ENCODE measurements around the gene FAF2.
"Not testable (repeated sequence)": the region's sequence is repeated elsewhere in the genome, so short reads cannot be mapped to it uniquely, and the experiment has no call there.

The FAF2 gene

DNA sequence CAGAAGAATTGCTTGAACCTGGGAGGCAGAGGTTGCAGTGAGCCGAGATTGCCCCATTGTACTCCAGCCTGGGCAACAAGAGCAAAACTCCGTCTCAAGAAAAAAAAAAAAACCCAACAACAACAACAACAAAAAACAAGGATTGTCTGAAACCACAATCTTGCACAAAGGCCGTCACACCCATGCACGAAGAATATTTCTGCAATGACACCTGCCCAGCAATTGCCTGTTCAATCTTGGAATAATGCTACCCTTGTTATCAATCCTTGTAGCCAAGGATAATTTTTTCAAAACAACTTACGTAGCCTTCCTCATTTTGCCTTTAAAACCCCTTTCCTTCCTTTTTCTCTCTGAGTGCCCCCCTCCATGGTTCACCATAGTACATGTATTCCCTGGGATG lies 28.1 kb upstream of the FAF2 start:
- no peak for DNase-seq

DNA sequence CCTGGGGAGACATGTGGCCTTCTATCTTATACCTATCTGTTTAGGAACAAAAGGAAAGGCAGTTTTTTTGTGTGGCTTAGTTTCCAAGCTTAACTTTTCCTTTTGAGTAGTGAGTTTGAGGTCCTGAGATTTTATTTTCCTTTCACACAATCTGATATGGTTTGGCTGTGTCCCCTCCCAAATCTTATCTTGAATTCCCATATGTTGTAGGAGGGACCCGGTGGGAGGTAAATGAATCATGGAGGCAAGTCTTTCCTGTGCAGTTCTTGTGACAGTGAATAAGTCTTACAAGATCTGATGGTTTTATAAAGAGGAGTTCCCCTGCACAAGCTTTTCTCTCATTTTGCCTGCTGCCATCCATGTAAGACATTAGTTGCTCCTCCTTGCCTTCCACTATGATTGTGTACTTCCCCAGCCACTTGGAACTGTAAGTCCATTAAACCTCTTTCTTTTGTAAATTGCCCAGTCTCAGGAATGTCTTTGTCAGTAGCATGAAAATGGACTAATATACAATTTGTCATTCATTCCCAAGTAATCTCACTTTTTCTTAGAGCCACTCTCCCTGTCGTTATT lies 27.1 kb upstream of the FAF2 start:
- no peak for DNase-seq

DNA sequence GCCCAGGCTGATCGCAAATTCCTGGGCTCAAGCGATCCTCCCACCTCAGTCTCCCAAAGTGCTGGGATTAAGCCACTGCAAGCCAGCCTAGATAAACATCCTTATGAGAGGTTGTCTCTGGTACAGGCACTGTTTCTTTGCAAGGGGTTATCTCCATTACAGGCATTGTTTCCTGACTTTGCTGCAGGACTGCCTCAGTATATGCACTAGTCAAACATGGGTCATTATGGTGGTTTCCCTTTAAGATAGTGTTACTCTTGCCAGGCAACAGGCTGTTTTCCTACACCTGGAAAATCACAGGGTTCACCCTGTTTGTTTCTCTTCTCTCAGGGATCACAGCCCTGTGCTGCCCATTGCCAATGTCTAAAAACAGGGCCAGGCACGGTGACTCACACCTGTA lies 24.0 kb upstream of the FAF2 start:
- DNase-seq, result no peak

DNA sequence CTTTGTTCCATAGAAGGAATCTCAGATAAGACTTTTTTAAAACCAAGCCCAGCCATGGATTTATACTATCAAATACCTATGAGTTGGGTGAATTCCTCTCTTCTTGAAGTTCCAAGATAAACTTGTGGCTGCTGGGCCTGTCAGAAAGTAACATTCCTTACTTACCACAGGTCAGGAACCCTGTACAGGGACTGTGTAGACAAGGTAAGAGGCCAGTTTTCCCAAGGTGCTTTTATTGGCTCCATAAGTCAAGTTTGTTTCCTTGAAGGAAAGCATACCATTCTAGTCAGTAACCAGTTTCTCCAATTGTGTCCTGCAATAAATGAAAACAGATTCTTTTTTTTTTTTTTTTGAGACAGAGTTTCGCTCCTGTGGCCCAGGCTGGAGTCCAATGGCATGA lies 23.0 kb upstream of the FAF2 start:
- DNase-seq, result no peak

DNA sequence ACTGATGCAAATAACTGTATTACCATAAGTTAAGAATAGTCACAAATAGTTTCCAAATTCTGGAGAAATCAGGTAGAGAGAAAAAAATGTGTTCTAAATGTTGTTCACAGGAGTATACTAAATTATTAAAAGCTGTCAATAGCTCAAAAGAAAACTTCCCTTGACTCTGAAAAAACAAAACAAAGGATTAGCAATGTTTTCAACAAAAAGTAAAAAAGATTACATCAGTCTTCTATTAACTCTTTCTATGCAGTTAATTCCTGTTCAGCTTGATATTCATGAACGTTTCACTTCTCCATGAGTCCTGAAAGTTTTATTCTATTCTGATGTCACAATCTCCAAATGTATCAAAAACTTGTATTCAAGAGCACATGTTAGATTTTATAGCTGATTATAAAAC lies 22.4 kb upstream of the FAF2 start:
- DNase-seq, result no peak

DNA sequence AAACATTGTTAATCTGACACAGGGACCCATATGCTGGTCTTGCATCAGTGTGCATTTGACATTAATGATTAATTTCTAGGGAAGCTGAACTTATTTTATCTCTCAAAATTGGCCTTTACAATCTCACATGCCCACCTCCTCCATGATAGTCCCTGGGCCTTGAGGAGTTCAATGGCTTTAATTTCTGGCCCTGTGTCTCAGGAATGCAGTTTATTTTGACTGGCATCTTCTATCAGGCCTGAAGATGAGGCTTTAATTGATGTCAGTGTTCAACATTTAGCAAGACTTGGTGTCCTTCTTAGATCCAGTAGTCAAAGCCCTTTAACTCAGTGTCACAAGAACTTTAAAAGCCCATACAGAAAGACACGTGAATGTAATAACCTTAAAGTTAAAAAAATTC lies 21.3 kb upstream of the FAF2 start:
- no peak for DNase-seq

DNA sequence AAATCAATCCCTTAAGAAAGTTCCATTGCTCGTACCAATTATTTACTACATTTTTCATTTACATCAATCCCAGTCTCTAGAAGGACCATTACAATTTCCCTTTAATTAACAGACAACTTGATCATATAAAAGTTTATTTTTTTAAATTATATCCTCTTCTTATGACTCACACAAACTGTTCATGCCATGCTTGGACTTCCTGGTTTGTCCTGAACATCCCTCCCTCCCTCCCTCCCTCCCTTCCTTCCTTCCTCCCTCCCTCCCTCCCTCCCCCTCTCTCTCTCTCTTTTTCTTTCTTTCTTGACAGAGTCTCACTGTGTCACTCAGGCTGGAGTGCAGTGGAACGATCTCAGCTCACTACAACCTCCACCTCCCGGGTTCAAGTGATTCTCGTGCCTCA lies 20.2 kb upstream of the FAF2 start:
- DNase-seq, result peak; percentile 42

DNA sequence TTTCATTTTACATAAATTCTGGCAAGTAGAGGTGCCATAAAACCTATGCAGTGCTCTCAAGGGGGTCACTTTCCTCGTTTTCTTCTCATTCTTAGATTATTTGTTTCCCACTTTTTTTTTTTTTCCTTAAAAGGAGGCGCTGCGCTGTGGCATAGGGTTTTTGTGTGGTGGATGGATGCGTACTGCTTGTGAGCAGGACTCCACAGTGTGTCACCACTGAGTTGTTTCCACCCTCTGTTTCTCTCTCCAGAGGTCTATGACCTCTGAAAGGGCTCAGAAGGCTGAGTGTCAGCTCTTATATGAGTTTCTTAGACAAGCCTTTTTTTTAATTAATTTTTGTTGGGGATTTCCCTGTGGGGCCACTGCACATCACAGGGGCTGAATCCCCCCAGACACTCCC lies 18.2 kb upstream of the FAF2 start:
- no peak for DNase-seq

DNA sequence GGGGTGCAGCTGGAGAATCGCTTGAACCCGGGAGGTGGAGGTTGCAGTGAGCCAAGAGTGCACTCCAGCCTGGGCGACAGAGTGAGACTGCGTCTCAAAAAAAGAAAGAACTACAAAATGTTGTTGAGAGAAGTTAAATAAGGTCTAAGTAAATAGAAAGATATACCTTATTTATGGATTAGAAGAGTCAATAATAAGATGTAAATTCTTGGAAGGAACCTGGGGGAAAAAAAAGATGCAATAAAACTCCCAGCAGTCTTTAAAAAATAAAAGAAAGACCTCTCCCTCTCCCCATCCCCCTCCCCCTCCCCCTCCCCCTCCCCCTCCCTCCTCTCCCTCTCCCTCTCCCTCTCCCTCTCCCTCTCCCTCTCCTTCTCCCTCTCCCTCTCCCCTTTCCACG lies 15.5 kb upstream of the FAF2 start:
- DNase-seq, result no peak

DNA sequence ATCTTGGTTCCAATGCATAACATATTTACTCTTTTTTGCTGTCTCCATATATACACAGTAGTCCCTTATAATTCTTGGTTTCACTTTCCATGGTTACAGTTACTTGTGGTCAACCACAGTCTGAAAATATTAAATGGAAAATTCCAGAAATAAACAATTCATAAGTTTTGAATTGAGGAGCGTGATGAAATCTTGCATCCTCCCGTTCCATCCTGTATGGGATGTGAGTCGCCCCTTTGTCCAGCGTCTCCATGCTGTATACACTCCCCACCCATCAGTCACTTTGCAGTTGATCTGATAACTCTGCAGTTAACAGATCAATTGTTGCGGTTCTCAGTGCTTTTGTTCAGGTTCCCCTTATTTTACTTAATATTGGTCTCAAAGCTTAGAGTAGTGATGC lies 11.5 kb upstream of the FAF2 start:
- peak; percentile 61 for DNase-seq

DNA sequence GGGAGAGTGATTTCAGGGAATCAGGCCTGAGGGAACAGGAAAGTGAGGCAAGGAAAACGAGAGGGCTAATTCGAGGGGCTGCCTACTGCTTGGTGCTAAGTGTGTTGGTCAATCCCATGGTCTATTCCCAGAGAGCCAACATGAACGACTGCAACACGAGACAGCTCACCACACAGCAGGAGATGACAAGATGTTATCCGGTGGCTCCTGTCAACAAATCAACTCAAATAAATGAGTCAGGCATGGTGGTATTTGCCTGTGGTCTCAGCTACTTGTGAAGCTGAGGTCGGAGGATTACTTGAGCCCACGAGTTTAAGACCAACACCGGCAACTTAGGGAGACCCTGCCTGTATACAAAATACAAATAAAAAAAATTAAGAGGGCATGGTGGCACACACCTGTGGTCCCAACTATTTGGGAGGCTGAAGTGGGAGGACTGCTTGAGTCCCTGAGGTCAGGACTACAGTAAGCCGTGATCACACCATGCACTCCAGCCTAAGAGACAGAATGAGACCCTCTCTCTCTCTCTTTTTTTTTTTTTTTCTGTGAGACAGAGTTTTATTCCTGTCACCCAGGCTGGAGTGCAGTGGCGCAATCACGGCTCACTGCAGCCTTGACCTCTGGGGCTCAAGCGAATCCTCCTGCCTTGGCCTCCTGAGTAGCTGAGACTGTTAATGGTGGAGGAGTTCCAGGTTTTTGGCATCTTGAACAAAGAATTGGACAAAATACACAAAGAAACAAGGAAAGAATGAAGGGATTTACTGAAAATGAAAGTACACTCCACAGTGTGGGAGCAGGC lies 9.0 kb upstream of the FAF2 start:
- peak; percentile 92 for DNase-seq

DNA sequence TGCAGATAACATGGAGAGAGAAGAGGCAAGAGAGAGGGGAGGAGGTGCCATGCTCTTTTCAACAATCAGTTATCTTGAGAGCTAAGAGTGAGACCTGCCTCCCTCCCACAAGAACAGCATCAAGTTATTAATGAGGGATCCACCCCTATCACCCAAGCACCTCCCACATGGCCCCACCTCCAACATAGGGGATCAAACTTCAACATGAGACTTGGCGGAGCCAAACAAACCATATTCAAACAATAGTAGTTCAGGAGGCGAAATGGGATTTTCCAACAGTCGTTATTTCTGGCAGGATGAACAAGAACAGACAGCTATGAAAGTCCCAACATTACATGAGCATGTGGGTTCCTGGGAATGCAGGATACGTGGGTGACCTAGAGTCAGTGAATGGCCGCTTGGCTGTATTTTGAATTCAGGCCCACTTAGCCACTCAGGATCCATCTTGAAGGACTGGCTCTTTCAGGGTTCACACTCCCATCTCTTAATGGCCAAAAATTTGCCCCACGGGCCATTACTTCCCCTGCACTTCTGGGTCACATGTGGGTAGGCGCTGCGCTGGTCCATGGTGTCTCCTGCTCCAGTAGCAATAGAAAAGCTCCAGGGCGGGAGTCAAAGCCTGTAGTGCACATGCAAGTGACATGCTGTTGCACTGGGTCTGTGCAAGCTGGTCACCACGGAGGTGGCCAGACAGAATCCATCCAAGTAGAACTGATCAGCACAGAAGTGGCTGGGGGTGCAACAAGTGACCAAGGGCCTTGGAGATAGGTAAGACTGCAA lies 7.1 kb upstream of the FAF2 start:
- no peak for DNase-seq

DNA sequence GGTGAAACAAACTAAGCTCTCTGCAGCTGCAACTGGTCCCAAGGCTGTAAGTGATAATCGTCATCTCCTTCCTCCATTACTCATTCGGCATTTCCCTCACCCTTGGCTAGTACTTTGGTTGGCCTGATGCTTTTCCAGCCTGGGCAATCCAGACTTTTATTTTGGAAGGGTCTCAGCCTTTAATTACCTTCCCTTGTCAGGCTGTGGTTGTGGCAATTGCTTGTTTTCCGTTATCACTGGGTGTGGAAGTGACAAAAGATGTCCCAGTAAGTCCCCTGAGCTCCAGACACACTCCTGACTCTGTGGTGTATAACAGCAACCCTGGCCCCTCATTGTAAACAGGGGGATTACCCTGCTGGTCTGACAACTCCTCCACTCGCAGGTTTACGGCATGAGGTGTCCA lies 6.3 kb upstream of the FAF2 start:
- peak; percentile 40 for DNase-seq

DNA sequence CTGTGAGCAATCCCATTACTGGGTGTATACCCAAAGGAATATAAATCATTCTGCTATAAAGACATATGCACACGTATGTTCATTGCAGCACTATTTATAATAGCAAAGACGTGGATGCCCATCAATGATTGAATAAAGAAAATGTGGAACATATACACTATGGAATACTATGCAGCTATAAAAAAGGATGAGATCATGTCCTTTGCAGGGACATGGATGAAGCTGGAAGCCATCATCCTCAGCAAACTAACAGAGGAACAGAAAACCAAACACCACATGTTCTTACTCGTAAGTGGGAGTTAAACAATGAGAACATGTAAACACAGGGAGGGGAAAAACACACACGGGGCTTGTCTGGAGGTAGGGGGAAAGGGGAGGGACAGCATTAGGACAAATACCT lies 5.3 kb upstream of the FAF2 start:
- not testable (repeated sequence) for DNase-seq

DNA sequence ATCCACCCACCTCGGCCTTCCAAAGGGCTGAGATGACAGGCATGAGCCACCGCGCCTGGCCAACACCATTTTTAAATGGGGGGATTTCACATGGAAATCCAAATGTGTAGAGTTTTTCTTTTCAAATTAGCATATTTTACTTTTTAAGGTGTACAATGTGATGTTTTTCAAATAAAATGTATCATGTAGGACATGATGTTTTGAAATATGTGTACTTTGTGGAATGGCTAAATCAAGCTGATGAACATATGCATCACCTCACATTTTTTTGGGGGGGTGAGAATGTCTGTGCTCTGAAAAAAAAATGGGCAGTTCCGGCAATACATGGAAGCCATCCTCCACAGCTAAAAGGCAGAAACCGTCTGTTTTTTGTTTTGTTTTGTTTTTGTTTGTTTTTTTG lies 3.4 kb upstream of the FAF2 start:
- no peak for DNase-seq

DNA sequence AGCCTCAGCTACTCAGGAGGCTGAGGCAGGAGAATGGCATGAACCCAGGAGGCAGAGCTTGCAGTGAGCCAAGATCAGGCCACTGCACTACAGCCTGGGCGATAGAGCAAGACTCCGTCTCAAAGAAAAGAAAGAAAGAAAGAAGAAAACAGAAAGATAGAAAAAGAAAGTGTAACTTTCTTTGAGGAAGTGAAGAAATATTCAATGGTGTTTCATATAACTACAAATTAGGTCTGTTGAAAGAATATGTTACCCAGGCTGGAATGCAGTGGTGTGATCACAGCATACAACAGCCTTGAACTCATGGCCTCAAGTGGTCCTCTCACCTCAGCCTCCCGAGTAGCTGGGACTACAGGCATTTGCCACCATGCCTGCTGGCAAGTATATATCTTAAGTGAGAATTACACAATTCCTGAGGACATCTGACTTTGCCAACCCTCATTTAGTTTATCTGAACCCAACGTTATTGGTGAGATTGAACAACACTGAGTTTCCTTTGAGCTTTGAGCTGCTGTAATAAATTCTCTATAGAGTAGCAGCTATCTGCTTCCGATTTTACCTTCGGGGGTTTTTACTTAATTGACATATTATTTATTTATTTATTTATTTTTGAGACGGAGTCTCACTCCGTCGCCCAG lies 2.0 kb upstream of the FAF2 start:
- no peak for DNase-seq

DNA sequence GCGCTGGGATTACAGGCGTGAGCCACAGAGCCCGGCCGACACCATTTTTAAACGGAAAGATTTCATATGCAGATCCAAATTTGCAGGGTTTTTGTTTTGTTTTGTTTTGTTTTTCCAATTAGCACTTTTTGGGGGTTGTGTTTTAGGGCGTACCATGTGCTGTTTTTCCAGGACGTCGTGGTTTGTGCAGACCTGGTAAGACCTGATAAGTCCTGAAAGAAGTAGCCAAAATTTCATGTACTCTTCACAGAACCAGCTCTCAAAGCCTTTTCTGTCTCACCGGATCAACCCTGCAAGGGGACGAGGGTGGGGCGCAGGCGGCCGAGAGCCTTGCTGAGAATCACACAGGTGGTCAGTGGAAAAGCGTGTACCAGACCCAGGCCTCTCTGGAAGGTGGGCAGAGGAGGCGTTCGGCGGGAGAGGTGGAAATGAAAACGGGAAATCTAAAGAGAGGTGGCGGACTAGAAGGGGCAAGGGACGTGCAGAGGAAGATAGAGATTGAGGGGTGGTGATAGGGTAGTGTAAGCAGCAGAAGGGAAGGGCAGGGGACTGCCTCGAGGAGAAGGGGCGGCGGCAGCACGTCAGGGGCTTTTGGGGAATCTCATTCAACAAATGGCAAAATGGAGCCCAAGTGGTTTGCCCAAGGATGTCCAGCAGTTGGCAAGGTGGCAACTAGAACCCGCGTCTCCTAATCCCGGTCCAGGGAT lies 1.1 kb upstream of the FAF2 start:
- no peak for DNase-seq

DNA sequence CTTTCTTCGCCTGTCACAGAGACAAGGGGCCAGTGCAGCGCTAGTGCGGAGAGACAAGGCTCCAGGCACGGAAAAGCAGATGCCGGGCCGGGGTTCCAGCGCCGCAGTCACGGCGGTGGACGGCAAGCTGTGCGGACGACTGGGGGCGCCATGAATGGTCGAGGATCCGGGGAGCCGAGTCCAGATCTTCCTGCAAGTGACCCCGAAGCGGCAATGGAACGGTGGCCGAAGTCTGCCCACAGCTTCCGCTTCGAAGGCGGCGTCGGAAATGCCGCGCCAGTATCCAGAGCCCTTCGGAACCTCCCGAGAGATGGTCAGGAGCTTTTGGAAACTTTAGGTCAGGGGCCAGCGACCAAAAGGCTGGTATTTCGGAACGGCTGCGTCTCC lies 601 bp upstream of the FAF2 start:
- no peak for DNase-seq

DNA sequence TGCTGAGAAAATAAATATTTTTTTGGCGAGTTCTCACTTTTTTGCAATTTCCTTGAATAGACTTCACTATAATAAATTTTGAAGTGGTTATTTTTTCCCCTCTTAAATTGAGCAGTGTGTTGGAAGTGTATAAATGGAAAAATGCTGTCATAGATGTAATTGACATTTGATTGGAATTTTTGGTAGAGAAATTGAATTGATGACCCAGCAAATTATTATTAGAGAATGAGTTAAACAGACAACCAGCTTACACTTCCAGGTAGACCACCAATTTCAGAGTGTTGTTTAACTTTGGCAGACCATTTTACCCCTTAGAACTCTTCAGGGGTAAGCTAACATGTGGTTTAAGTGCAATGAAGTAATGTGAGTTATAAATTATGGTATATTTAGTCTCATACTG lies 1.9 kb downstream of the FAF2 start:
- no peak for DNase-seq

DNA sequence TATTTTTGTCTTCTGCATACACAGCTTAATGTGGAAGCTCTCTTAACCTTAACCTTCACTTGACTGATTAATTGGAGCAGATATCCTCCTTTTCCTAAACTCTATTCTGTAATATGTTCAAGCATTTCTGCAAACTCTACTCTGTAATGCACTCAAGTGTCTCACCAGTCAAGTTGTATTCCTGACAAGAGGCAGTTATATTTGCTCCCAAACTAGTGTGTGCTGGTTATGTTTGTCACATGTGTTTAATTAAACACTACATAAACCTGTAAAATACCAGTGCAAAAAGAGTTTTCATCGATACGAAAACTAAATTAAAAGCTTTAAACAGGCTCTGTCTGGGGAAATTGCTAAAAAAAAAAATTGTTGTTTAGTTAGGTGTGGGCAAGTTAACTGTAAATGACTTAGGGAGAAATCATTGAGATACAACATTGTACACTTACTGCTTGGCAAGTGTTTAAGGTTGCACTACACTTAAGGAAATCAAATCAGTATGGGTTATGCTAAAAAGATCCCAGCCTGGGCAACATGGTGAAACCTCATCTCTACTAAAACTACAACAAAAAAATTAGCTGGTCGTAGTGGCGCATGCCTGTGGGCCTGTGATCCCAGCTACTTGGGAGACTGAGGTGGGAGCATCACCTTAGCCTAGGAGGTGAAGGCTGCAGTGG lies 6.7 kb downstream of the FAF2 start:
- DNase-seq, result no peak

DNA sequence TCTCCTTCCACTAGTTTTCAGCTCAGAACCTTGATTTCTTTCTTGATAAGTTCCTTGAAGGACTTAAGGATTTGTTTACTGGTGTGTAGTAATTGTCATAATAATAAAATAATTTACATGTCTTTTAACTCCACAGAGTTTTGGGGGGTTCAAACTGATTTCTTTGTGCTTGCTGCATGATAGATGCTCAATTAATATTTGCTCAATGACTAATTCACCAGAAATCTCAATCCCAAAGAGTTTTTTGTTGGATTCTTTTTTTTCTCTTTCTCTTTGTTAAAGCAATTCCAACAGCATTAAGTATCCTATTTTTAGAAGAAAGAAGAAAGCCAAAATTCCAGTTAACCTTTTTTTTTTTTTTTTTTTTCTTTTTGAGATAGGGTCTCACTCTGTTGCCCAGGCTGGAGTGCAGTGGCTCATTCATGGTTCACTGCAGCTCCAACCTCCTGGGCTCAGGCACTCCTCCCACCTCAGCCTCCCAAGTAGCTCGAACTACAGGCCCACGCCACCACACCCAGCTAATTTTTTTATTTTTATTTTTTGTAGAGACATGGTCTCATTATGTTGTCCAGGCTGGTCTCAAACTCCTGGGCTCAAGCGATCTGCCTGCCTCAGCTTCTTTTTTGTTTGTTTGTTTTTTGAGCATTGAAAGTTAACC lies 10.8 kb downstream of the FAF2 start:
- DNase-seq, result peak; percentile 40

DNA sequence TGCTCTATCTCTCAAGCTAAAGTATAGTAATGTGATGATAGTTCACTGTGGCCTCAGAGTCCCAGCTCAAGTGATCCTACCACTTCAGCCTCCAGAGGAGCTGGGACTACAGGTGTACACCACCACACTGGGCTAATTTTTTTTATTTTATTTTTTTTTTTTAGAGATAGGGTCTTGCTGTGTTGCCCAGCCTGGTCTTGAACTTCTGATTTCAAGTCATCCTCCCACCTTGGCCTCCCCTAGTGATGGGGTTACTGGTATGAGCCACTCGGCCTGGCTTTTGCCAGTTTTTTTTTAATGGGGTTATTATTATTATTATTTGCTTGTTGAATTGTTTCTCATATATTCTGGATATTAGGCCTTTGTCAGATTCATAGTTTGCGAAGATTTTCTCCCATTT lies 13.2 kb downstream of the FAF2 start:
- no peak for DNase-seq
